SK-N-MC (cell line): ENCODE measurements around the gene TREML2.

Experiments
- EZH2 ChIP-seq: fragments of 200-600 bp; sonication (generic); IDR thresholded peaks from one replicate; pipeline ENCODE4 v1.6.1; 2017; ENCODE audit warnings: antibody characterized with exemption
- FOXP2 ChIP-seq: optimal IDR thresholded peaks from 2 replicates; pipeline ENCODE3; 2011; ENCODE audit warnings: mild to moderate bottlenecking, moderate library complexity; ENCODE audit not compliant: insufficient read depth; ENCODE audit errors: extremely low read length, control extremely low read depth
- POLR2AphosphoS5 ChIP-seq: IDR thresholded peaks from 2 replicates; pipeline ENCODE4 v1.6.1; 2012; ENCODE audit warnings: mild to moderate bottlenecking, low read depth, low read length, borderline replicate concordance

GRCh38 chr6:41163419-41163717, 37.6 kb downstream of the TREML2 start:
- TF ChIP-seq POLR2AphosphoS5 (no peak), EZH2 (no peak), FOXP2 (no peak)
